H1 (cell line): ENCODE measurements around the gene SORBS1. TPM values are rescaled to one million over a fixed set of nuclear protein-coding genes. Genes with fewer than 3 reads are reported as not detected.

ENCODE experiments used
- CTCF ChIA-PET: fragments of 300-600 bp; sonication (Branson Sonifier 250); formaldehyde crosslinking; loops from one replicate; lab custom pipeline; 2021; ENCODE audit not compliant: partially characterized antibody; lab: Charles Lee
- POLR2A ChIA-PET: fragments of 300-600 bp; sonication (Branson Sonifier 250); formaldehyde crosslinking; loops from one replicate; lab custom pipeline; 2021; ENCODE audit warnings: inconsistent platforms; ENCODE audit not compliant: partially characterized antibody; lab: Charles Lee
- DNase-seq, 2 experiments: peaks; one replicate each; pipeline versions ENCODE4 v3.0.0 to v3.0.0-alpha.2; 2010 to 2022; ENCODE audit warnings: low spot score in 2 of 2, low read depth in 1 of 2, mixed read lengths in 1 of 2
- FAIRE-seq: peaks from 2 replicates; lab custom pipeline; 2011; peaks lifted over from hg19 to GRCh38; lab: Jason Lieb, UNC
- H2AFZ ChIP-seq: 2 replicates; pipeline ENCODE4 v1.8.1; 2012; ENCODE audit warnings: low read length, inconsistent platforms
- H2AK5ac ChIP-seq: 2 replicates; pipeline ENCODE4 v1.6.1; 2013; ENCODE audit warnings: low read depth, low read length
- H2BK120ac ChIP-seq: replicated peaks from 2 replicates; pipeline ENCODE3; 2013; ENCODE audit warnings: low read depth, low read length, inconsistent platforms
- H2BK12ac ChIP-seq: 2 replicates; pipeline ENCODE4 v1.6.1; 2013; ENCODE audit warnings: low read depth, low read length
- H2BK15ac ChIP-seq: 2 replicates; pipeline ENCODE4 v1.6.1; 2013; ENCODE audit warnings: low read length
- H2BK20ac ChIP-seq: 2 replicates; pipeline ENCODE4 v1.6.1; 2013; ENCODE audit warnings: low read length
- H2BK5ac ChIP-seq: 2 replicates; pipeline ENCODE4 v1.6.1; 2013; ENCODE audit warnings: low read depth, low read length
- H3K14ac ChIP-seq: 2 replicates; pipeline ENCODE4 v1.6.1; 2013; ENCODE audit warnings: inconsistent platforms; ENCODE audit not compliant: insufficient read length
- H3K18ac ChIP-seq: 2 replicates; pipeline ENCODE4 v1.6.1; 2013; ENCODE audit warnings: low read length; ENCODE audit errors: extremely low read depth
- H3K23ac ChIP-seq: 2 replicates; pipeline ENCODE4 v1.6.1; 2013; ENCODE audit warnings: inconsistent platforms; ENCODE audit not compliant: insufficient read length
- H3K23me2 ChIP-seq: 2 replicates; pipeline ENCODE4 v1.6.1; 2013; ENCODE audit warnings: low read depth, low read length
- H3K27ac ChIP-seq: 2 replicates; pipeline ENCODE4 v1.6.1; 2011; ENCODE audit warnings: low read depth, low read length, inconsistent platforms
- H3K27me3 ChIP-seq, 4 experiments: replicated peaks in 1 of 4; 1 replicate in 1 of 4; 2 replicates in 3 of 4; pipeline versions ENCODE4 v1.6.1 to v1.8.1; 2011 to 2013; ENCODE audit warnings: low read length in 3 of 4, mild to moderate bottlenecking in 3 of 4, inconsistent platforms in 2 of 4, mixed read lengths in 2 of 4, moderate library complexity in 1 of 4; ENCODE audit not compliant: control insufficient read depth in 3 of 4, insufficient read depth in 3 of 4; ENCODE audit errors: extremely low read depth in 1 of 4
- H3K36me3 ChIP-seq, 4 experiments: 2 replicates each; pipeline versions ENCODE4 v1.6.1 to v1.8.1; 2011 to 2013; ENCODE audit warnings: mild to moderate bottlenecking in 4 of 4, low read length in 3 of 4, moderate library complexity in 2 of 4, control low read depth in 1 of 4, inconsistent platforms in 1 of 4; ENCODE audit not compliant: insufficient read depth in 4 of 4, control insufficient read depth in 2 of 4
- H3K4ac ChIP-seq: replicated peaks from 2 replicates; pipeline ENCODE3; 2013; ENCODE audit warnings: low read length, low read depth, mixed read lengths, inconsistent platforms; ENCODE audit not compliant: insufficient read length
- H3K4me1 ChIP-seq, 4 experiments: replicated peaks in 1 of 4; 1 replicate in 1 of 4; 2 replicates in 3 of 4; pipeline versions ENCODE4 v1.6.1 to v1.8.1; 2011 to 2013; ENCODE audit warnings: low read length in 3 of 4, inconsistent platforms in 2 of 4, mixed read lengths in 1 of 4; ENCODE audit not compliant: insufficient read depth in 4 of 4, control insufficient read depth in 3 of 4
- H3K4me2 ChIP-seq, 2 experiments: 2 replicates each; pipeline versions ENCODE4 v1.6.1 to v1.8.1; 2011 to 2013; ENCODE audit warnings: low read depth in 2 of 2, low read length in 2 of 2, control low read depth in 1 of 2, inconsistent platforms in 1 of 2, mild to moderate bottlenecking in 1 of 2; ENCODE audit not compliant: insufficient read depth in 1 of 2
- H3K4me3 ChIP-seq, 4 experiments: fragments of 200-600, 300-600 bp in 1 of 4; sonication (generic), shearing (Covaris generic), sonication (Bioruptor Twin) in 1 of 4; 2 replicates each; pipeline versions ENCODE4 v1.5.1 to v1.8.1; 2011 to 2016; ENCODE audit warnings: low read length in 4 of 4, low read depth in 3 of 4, control low read depth in 2 of 4, inconsistent platforms in 2 of 4, mild to moderate bottlenecking in 2 of 4, mixed read lengths in 1 of 4, moderate library complexity in 1 of 4; ENCODE audit not compliant: insufficient read depth in 2 of 4; ENCODE audit errors: extremely low read depth in 1 of 4
- H3K56ac ChIP-seq: replicated peaks from 2 replicates; pipeline ENCODE3; 2013; ENCODE audit warnings: low read depth, mild to moderate bottlenecking, mixed read lengths, low read length, inconsistent platforms; ENCODE audit not compliant: insufficient read length
- H3K79me1 ChIP-seq: 2 replicates; pipeline ENCODE4 v1.6.1; 2013; ENCODE audit warnings: low read depth, low read length, control low read depth
- H3K79me2 ChIP-seq, 2 experiments: 2 replicates each; pipeline versions ENCODE4 v1.6.1 to v1.8.1; 2012 to 2013; ENCODE audit warnings: low read length in 2 of 2, mild to moderate bottlenecking in 2 of 2, inconsistent platforms in 1 of 2; ENCODE audit not compliant: insufficient read depth in 2 of 2, control insufficient read depth in 1 of 2
- H3K9ac ChIP-seq, 4 experiments: replicated peaks in 1 of 4; 1 replicate in 1 of 4; 2 replicates in 3 of 4; pipeline versions ENCODE4 v1.6.1 to v1.8.1; 2011 to 2013; ENCODE audit warnings: low read depth in 3 of 4, low read length in 3 of 4, control low read depth in 2 of 4, mild to moderate bottlenecking in 2 of 4, moderate library complexity in 2 of 4, inconsistent platforms in 1 of 4; ENCODE audit errors: extremely low read depth in 1 of 4
- H3K9me3 ChIP-seq, 2 experiments: 2 replicates each; pipeline versions ENCODE4 v1.6.1 to v1.8.1; 2012 to 2013; ENCODE audit warnings: mild to moderate bottlenecking in 2 of 2, moderate library complexity in 2 of 2, control low read depth in 1 of 2, inconsistent platforms in 1 of 2, low read depth in 1 of 2, low read length in 1 of 2, mixed read lengths in 1 of 2; ENCODE audit not compliant: insufficient read depth in 2 of 2
- H4K20me1 ChIP-seq, 2 experiments: replicated peaks in 1 of 2; 2 replicates each; pipeline versions ENCODE3 to v1.8.1; 2011 to 2013; ENCODE audit warnings: inconsistent platforms in 2 of 2, low read length in 2 of 2, mild to moderate bottlenecking in 1 of 2; ENCODE audit not compliant: insufficient read depth in 2 of 2, control insufficient read depth in 1 of 2
- H4K5ac ChIP-seq: 2 replicates; pipeline ENCODE4 v1.6.1; 2013; ENCODE audit warnings: low read length, low read depth, mixed read lengths, inconsistent platforms; ENCODE audit not compliant: insufficient read length
- H4K8ac ChIP-seq: 2 replicates; pipeline ENCODE4 v1.8.0; 2013; ENCODE audit warnings: mild to moderate bottlenecking, moderate library complexity, low read length, inconsistent platforms; ENCODE audit not compliant: insufficient read depth; ENCODE audit errors: extremely low read depth
- H4K91ac ChIP-seq: replicated peaks from 2 replicates; pipeline ENCODE3; 2013; ENCODE audit warnings: low read length, mixed read lengths, inconsistent platforms; ENCODE audit not compliant: insufficient read length
- CBX5 ChIP-seq: fragments of 300-800, 300-1000 bp; sonication (generic); IDR thresholded peaks from 2 replicates; pipeline ENCODE4 v1.7.1; 2016; ENCODE audit warnings: antibody characterized with exemption, low read length, low read depth
- CREB1 ChIP-seq: IDR thresholded peaks from 2 replicates; pipeline ENCODE4 v1.6.1; 2012; ENCODE audit warnings: inconsistent platforms
- PHF8 ChIP-seq: fragments of 200-600 bp; sonication (generic); conservative IDR thresholded peaks from 2 replicates; pipeline ENCODE4 v1.7.1; 2012; ENCODE audit warnings: low read depth, mild to moderate bottlenecking, inconsistent platforms, low read length, moderate library complexity
- POLR2A ChIP-seq, 2 experiments: IDR thresholded peaks; 1 replicate in 1 of 2; 2 replicates in 1 of 2; pipeline ENCODE4 v1.6.1; 2011; ENCODE audit warnings: low read depth in 2 of 2, low read length in 2 of 2, mild to moderate bottlenecking in 2 of 2; ENCODE audit errors: control extremely low read depth in 1 of 2
- RAD21 ChIP-seq, 2 experiments: IDR thresholded peaks in 1 of 2; conservative IDR thresholded peaks in 1 of 2; 2 replicates each; pipeline ENCODE4 v1.6.1; 2011; ENCODE audit warnings: low read depth in 2 of 2, low read length in 2 of 2, improper control_type of control experiment in 1 of 2, inconsistent platforms in 1 of 2, mild to moderate bottlenecking in 1 of 2, moderate library complexity in 1 of 2
- SIN3A ChIP-seq, 2 experiments: IDR thresholded peaks in 1 of 2; conservative IDR thresholded peaks in 1 of 2; 2 replicates each; pipeline ENCODE4 v1.6.1; 2011 to 2012; ENCODE audit warnings: low read length in 2 of 2, improper control_type of control experiment in 1 of 2, low read depth in 1 of 2, mild to moderate bottlenecking in 1 of 2
- SUZ12 ChIP-seq: fragments of 200-600 bp; sonication (generic); IDR thresholded peaks from 2 replicates; pipeline ENCODE4 v1.6.1; 2012; ENCODE audit warnings: mild to moderate bottlenecking, inconsistent platforms, low read length, moderate library complexity, mixed read lengths
- TEAD4 ChIP-seq: IDR thresholded peaks from 2 replicates; pipeline ENCODE4 v1.6.1; 2012; ENCODE audit warnings: low read depth, low read length, inconsistent platforms, mixed read lengths
- YY1 ChIP-seq: IDR thresholded peaks from 2 replicates; pipeline ENCODE4 v1.6.1; 2011; ENCODE audit warnings: low read depth, mild to moderate bottlenecking, low read length
- WGBS, 2 experiments: shearing (Covaris generic) in 1 of 2; methylation state at CpG; one replicate each; pipeline versions ENCODE4 v1.1.6 to v1.1.7; 2013 to 2015; ENCODE audit warnings: low lambda C conversion rate in 2 of 2, mixed read lengths in 2 of 2, inconsistent platforms in 1 of 2, low coverage in 1 of 2, missing lambda C conversion rate in 1 of 2; ENCODE audit not compliant: insufficient replicate concordance in 2 of 2, insufficient coverage in 1 of 2, insufficient read length in 1 of 2; ENCODE audit errors: extremely low coverage in 1 of 2, missing lambda C conversion rate in 1 of 2; 5-methylcytosine and 5-hydroxymethylcytosine counted together
- polyA plus RNA-seq, 7 experiments: library from polyadenylated mRNA; depleted of rRNA in 3 of 7; stranded (reverse) in 5 of 7; unstranded in 2 of 7; fragments of >200 nt in 5 of 7; fragments of 200-250 nt in 2 of 7; gene quantifications; 1 replicate in 5 of 7; 2 replicates in 1 of 7; 4 replicates in 1 of 7; pipeline versions ENCODE4 v1.2.1 to v1.2.3, GENCODE V29; 2011 to 2013; ENCODE audit warnings: missing spikeins in 2 of 7, mixed read lengths in 2 of 7
- total RNA-seq: library from RNA; stranded (reverse); fragmentation: NEBNext Ultra II Directional; extraction: Animal tissue kit (Norgen Biotek cat#: 25700); gene quantifications from 2 replicates; pipeline ENCODE4 v1.2.1, GENCODE V29; 2021

SORBS1 gene
- total and polyA plus RNA-seq, 2 of the 8 experiments (the other 6 are each of a cell fraction or from before 2014, with no cell fraction given), result 16.0 to 35.0 TPM

GRCh38 chr10:95289003-95289920 lies 271.9 kb downstream of the SORBS1 start:
- Histone ChIP-seq H3K56ac (no peak overlapping the region), H3K27ac (no peak overlapping the region), H3K4me3 (peak overlapping the region; percentile 75 to 93 (median 86)), H3K4ac (no peak overlapping the region), H3K79me1 (peaks cover 18% of the 10 kb centered on the region), H3K36me3 (peaks cover 0 to 3% (median 0%) of the 10 kb centered on the region in 4 experiments; a peak in 1 of 8 replicates), H3K4me1 (peaks cover 5 to 15% (median 9%) of the 10 kb centered on the region in 4 experiments; a peak in 6 of 7 replicates), H2BK20ac (peak overlapping the region; percentile 43; the same call in 1 of the 2 replicates), H2BK5ac (peak overlapping the region; percentile 49; the same call in 1 of the 2 replicates), H2BK15ac (no peak overlapping the region), H3K23ac (no peak overlapping the region), H3K79me2 (peaks cover 39 to 57% of the 10 kb centered on the region in 2 experiments), H4K20me1 (peaks cover 2 to 9% of the 10 kb centered on the region in 2 experiments), H3K14ac (no peak overlapping the region), H3K18ac (peak overlapping the region; percentile 57; the same call in 1 of the 2 replicates), H2BK120ac (no peak overlapping the region), H2AK5ac (no peak overlapping the region), H4K91ac (no peak overlapping the region), H4K5ac (no peak overlapping the region), H2BK12ac (peak overlapping the region; percentile 30), H3K9ac (peak overlapping the region in 1 of 4 experiments; percentile 45; a peak in 1 of 7 replicates), H2AFZ (no peak overlapping the region), H3K27me3 (peaks cover 0 to 6% (median 4%) of the 10 kb centered on the region in 4 experiments; a peak in 5 of 7 replicates), H3K9me3 (no peaks in the 10 kb centered on the region), H4K8ac (no peak overlapping the region), H3K23me2 (peaks cover 3% of the 10 kb centered on the region; the same call in 1 of the 2 replicates), H3K4me2 (peak overlapping the region; percentile 84 to 98)
- ChIA-PET POLR2A (interaction anchor here (0.9 to 2.8 kb wide), 4 partner anchors 11 to 54 kb away, joined by 3 to 18 read pairs (median 6); no protein-coding TSS in a partner anchor), CTCF (interaction anchor here (0.6 to 2.8 kb wide), 13 partner anchors 11 to 156 kb away, joined by 3 to 19 read pairs (median 3); no protein-coding TSS in a partner anchor)
- no peak for DNase-seq
- no peak for FAIRE-seq
- 49% methylated on average over 12 of the region's 12 CpGs; no CpG with 5 or more reads in 1 of the 2 experiments for WGBS, 2 experiments
- TF ChIP-seq SUZ12 (peak; percentile 15; the same call in 1 of the 2 replicates), CREB1 (no peak), SIN3A (conservative IDR thresholded peaks at IDR 0.05 in 1 of 2, IDR thresholded peaks at IDR 0.05 in 1 of 2; ENCODE audit: low read depth in 1 of 2, low read length in 2 of 2) (0 out of 4 replicates have a peak, but pooled peaks of 1 of the 2 experiments have one; percentile 21), RAD21 (IDR thresholded peaks at IDR 0.05 in 1 of 2, conservative IDR thresholded peaks at IDR 0.05 in 1 of 2; ENCODE audit: low read depth in 2 of 2, low read length in 2 of 2) (peak; percentile 39 to 41; a peak in 2 of 4 replicates), CBX5 (no peak), POLR2A (IDR thresholded peaks at IDR 0.05; ENCODE audit: control extremely low read depth in 1 of 2, low read depth in 2 of 2, low read length in 2 of 2) (peak in 1 of 2 experiments; percentile 40; a peak in 2 of 3 replicates), PHF8 (no peak), YY1 (0 out of 2 replicates have a peak, but pooled peaks have one; percentile 23), TEAD4 (peak; percentile 58; the same call in 1 of the 2 replicates)
